Measurements from ENCODE around the gene XRCC1. TPM values are rescaled to one million over a fixed set of nuclear protein-coding genes. Genes with fewer than 3 reads are reported as not detected.

The XRCC1 gene
- total and polyA plus RNA-seq, 2 of the 4 experiments (the other 2 are of a cell fraction): 12.5 to 21.3 TPM

DNA sequence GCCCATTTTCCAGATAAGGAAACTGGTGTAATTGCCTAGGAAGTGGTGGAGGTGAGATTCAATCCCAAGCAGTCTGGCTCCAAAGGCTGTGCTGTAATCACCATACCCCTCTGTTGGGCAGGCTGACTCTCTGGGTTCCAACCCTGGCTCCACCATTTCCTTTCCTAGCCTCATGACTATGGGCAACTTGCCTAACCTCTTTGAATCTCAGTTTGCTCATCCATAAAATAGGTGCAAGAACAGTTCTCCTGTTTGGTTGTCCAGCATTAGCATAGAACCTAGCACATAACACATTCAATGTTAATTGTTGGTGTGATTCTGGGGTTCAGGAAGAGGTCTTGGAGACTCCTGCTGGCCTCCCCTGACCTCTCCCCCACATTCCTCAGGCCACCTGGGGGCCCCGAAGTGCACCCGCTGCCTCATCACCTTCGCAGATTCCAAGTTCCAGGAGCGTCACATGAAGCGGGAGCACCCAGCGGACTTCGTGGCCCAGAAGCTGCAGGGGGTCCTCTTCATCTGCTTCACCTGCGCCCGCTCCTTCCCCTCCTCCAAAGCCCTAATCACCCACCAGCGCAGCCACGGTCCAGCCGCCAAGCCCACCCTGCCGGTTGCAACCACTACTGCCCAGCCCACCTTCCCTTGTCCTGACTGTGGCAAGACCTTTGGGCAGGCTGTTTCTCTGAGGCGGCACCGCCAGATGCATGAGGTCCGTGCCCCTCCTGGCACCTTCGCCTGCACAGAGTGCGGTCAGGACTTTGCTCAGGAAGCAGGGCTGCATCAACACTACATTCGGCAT is 23.3 kb upstream of the XRCC1 start:
- BruUV-seq (replicated peaks): no TSS peak
- dilution Hi-C loops (cut with HindIII; ENCODE audit: low sequenced_read_pairs, unreplicated experiment): no loop called here

More for the DNA sequence above, 23.3 kb upstream of the XRCC1 start:
- Histone ChIP-seq H3K4ac (ENCODE audit: low read depth, low read length) (no peak overlapping the region), H2BK15ac (ENCODE audit: low read depth, low read length) (no peak overlapping the region), H3K4me3 (ENCODE audit: insufficient read depth, low read depth, low read length) (no peak overlapping the region), H3K9ac (ENCODE audit: low read depth, low read length) (no peak overlapping the region), H3K4me1 (ENCODE audit: control insufficient read depth, insufficient read depth, low read length) (peaks cover 9% of the 10 kb centered on the region), H3K23ac (ENCODE audit: low read depth, low read length) (no peak overlapping the region), H2AFZ (replicated peaks; ENCODE audit: low read length, poor library complexity) (no peak overlapping the region), H2AK9ac (replicated peaks; ENCODE audit: low read depth, low read length, poor library complexity) (no peak overlapping the region), H3K9me1 (ENCODE audit: insufficient read depth, low read length) (no peaks in the 10 kb centered on the region), H3K14ac (replicated peaks; ENCODE audit: low read depth, low read length) (no peak overlapping the region), H4K20me1 (ENCODE audit: insufficient read depth, low read length) (no peaks in the 10 kb centered on the region), H2BK5ac (ENCODE audit: low read depth, low read length, poor library complexity, severe bottlenecking) (no peak overlapping the region), H3K18ac (ENCODE audit: low read depth, low read length) (no peak overlapping the region), H4K91ac (ENCODE audit: insufficient read depth, low read depth, low read length) (no peak overlapping the region), H3K36me3 (ENCODE audit: control insufficient read depth, insufficient read depth, low read length) (peaks cover 16% of the 10 kb centered on the region), H2BK120ac (ENCODE audit: low read depth, low read length) (no peak overlapping the region), H3K27ac (ENCODE audit: insufficient read depth, low read length) (no peak overlapping the region), H3K56ac (ENCODE audit: extremely low read depth, insufficient read depth, low read length) (no peak overlapping the region), H4K8ac (ENCODE audit: low read depth in 2 of 2, low read length in 2 of 2) (no peak overlapping the region), H2AK5ac (ENCODE audit: low read depth, low read length) (no peak overlapping the region), H2BK20ac (ENCODE audit: low read depth, low read length) (no peak overlapping the region), H3K79me1 (ENCODE audit: low read depth in 1 of 2, low read length in 2 of 2) (peaks cover 31 to 57% of the 10 kb centered on the region in 2 experiments; a peak in 3 of 4 replicates), H3K9me3 (ENCODE audit: control insufficient read depth, insufficient read depth, low read length) (no peaks in the 10 kb centered on the region), H4K5ac (ENCODE audit: low read depth, low read length) (no peak overlapping the region), H3K4me2 (ENCODE audit: low read depth, low read length) (no peak overlapping the region), H3K27me3 (ENCODE audit: control insufficient read depth, insufficient read depth, low read length) (no peaks in the 10 kb centered on the region)
- ChIA-PET POLR2A (ENCODE audit: unreplicated experiment) (no interaction called here), CTCF (no interaction called here)
- in situ Hi-C loops (cut with MboI; ENCODE audit: low sequenced_read_pairs) (no loop called here), intact Hi-C loops (cut with micrococcal nuclease) (no loop called here)
- DNase-seq (no peak), ATAC-seq (ENCODE audit: low read depth) (no peak)
- 94% methylated on average over 9 of the region's 19 CpGs; no CpG with 5 or more reads in 1 of the 2 experiments for WGBS, 2 experiments (ENCODE audit: extremely low coverage in 2 of 2, insufficient read length in 1 of 2)
- no peak for TF ChIP-seq POLR2A (IDR thresholded peaks at IDR 0.05; ENCODE audit: low read depth, low read length)
- no peak for TF ChIP-seq FOS (IDR thresholded peaks at IDR 0.05; ENCODE audit: low read depth, low read length)
- TF ChIP-seq CTCF (conservative IDR thresholded peaks at IDR 0.05; ENCODE audit: low read depth, low read length): no peak
- no peak for TF ChIP-seq NFE2L2 (IDR thresholded peaks at IDR 0.05; ENCODE audit: low read depth, low read length)
- no peak for TF ChIP-seq BHLHE40 (IDR thresholded peaks at IDR 0.05; ENCODE audit: low read depth, low read length)
